Measurements from ENCODE around the gene RTTN.
"Not testable (repeated sequence)": the region's sequence is repeated elsewhere in the genome, so short reads cannot be mapped to it uniquely, and the experiment has no call there.

Gene RTTN

GRCh38 chr18:70205421-70206397, at the start of gene RTTN:
RTTN (minus strand) TSS chr18:70205687; CDS start chr18:70205658, 29 bp downstream.
- peak; percentile 89 for DNase-seq (ENCODE audit: low read depth)

- no peak for DNase-seq (ENCODE audit: low read depth)
Observed at GRCh38 chr18:70250781-70251180, 45.3 kb upstream of the RTTN start.

- not testable (repeated sequence) for DNase-seq (ENCODE audit: low read depth)
Observed at GRCh38 chr18:70249861-70250260, 44.4 kb upstream of the RTTN start.

GRCh38 chr18:70249118-70249517, 43.6 kb upstream of the RTTN start:
- DNase-seq (ENCODE audit: low read depth) = no peak

GRCh38 chr18:70246061-70246466, 40.6 kb upstream of the RTTN start:
- no peak for DNase-seq (ENCODE audit: low read depth)

GRCh38 chr18:70243131-70243929, 37.8 kb upstream of the RTTN start:
- no peak for DNase-seq (ENCODE audit: low read depth)

- not testable (repeated sequence) for DNase-seq (ENCODE audit: low read depth)
Observed at GRCh38 chr18:70236921-70237320, 31.4 kb upstream of the RTTN start.

GRCh38 chr18:70235478-70235877, 30.0 kb upstream of the RTTN start:
- no peak for DNase-seq (ENCODE audit: low read depth)

- DNase-seq (ENCODE audit: low read depth) = no peak
Observed at GRCh38 chr18:70234667-70235459, 29.4 kb upstream of the RTTN start.

GRCh38 chr18:70233974-70234373, 28.5 kb upstream of the RTTN start:
- DNase-seq (ENCODE audit: low read depth) = no peak

- no peak for DNase-seq (ENCODE audit: low read depth)
Observed at GRCh38 chr18:70232261-70232660, 26.8 kb upstream of the RTTN start.

- DNase-seq (ENCODE audit: low read depth) = no peak
Observed at GRCh38 chr18:70229639-70230038, 24.2 kb upstream of the RTTN start.

GRCh38 chr18:70228536-70228935, 23.0 kb upstream of the RTTN start:
- DNase-seq (ENCODE audit: low read depth) = no peak

- DNase-seq (ENCODE audit: low read depth) = no peak
Observed at GRCh38 chr18:70227438-70227837, 22.0 kb upstream of the RTTN start.

GRCh38 chr18:70221915-70222278, 16.4 kb upstream of the RTTN start:
- DNase-seq (ENCODE audit: low read depth) = no peak

- no peak for DNase-seq (ENCODE audit: low read depth)
Observed at GRCh38 chr18:70221156-70221914, 15.8 kb upstream of the RTTN start.

- no peak for DNase-seq (ENCODE audit: low read depth)
Observed at GRCh38 chr18:70220628-70221027, 15.1 kb upstream of the RTTN start.

- DNase-seq (ENCODE audit: low read depth) = no peak
Observed at GRCh38 chr18:70219688-70220087, 14.2 kb upstream of the RTTN start.

- no peak for DNase-seq (ENCODE audit: low read depth)
Observed at GRCh38 chr18:70216788-70217187, 11.3 kb upstream of the RTTN start.

GRCh38 chr18:70207181-70207580, 1.7 kb upstream of the RTTN start:
- DNase-seq (ENCODE audit: low read depth) = no peak

- no peak for DNase-seq (ENCODE audit: low read depth)
Observed at GRCh38 chr18:70200286-70200685, 5.2 kb downstream of the RTTN start.
